Putamen (tissue), 1 donor: Measurements from ENCODE around the gene AGPAT1.
"Not testable (repeated sequence)": the region's sequence is repeated elsewhere in the genome, so short reads cannot be mapped to it uniquely, and the experiment has no call there.

Experiments used
- DNase-seq: peaks from one replicate; pipeline ENCODE4 v3.0.0-alpha.2; 2016; ENCODE audit warnings: low spot score

Gene AGPAT1, protein sequence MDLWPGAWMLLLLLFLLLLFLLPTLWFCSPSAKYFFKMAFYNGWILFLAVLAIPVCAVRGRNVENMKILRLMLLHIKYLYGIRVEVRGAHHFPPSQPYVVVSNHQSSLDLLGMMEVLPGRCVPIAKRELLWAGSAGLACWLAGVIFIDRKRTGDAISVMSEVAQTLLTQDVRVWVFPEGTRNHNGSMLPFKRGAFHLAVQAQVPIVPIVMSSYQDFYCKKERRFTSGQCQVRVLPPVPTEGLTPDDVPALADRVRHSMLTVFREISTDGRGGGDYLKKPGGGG

DNA sequence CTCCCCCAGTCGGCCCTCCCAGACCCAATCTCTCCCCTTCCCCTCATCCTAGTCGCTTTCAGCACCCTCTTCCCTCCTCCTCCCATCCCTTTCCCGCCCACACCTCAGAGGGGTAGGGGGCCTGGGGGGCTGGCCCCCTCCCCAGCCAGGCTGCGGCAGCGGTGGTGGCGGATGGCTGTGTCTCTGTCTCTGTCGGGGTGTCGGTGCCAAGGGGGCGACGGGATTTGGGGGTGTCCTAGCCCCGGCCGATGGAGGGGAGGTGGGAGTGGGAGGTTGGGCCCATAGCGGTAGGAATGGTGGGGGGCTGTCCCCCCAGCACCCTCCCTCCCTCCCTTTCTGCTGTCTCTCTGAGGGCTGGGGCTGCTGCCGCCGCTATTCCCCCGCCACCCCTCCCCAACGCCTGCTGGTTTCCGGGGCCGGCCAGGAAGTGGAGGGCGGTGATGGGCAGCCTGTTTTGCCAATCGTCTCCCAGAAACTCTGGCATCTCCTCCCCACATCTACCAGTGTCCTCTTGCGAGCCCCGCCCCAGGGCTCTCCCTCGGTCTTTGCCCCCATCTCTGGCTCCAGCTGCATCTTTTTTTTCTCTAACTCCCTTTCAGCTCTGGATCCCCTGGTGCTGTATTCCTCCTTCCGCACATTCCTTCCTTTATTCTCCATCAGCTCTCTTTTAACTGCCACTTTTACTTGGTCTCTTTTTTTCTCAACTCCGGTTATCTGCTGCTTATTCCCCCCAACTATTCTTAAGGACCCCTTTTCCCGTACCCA lies at the start of gene AGPAT1:
Gene AGPAT1, minus strand, starts transcription at position 374 of the 765 bp plus-strand sequence. CDS start 4,588 bp downstream, outside the sequence.
- peak; percentile 99 for DNase-seq

DNA sequence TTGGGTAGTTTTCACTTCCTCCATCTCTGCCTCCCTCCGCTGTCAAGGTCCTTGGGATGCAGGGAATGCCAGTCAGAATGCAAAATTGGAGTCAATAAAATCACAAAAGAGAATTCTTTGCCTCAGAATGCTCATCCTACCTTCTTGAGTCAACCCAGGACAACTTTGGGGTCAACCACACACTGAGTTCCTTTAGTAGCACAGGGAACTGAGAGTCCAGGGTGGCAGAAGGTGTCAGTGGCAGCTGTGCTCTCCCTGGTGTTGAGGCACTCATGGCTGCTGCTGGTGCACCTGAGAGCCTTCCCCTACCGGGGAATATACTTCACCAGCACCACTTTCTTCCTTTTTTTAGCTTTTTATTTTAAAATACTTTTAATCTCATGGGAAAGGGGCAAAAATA lies 48.8 kb upstream of the AGPAT1 start:
- no peak for DNase-seq

GRCh38 chr6:32223258-32224235 lies 47.7 kb upstream of the AGPAT1 start, which contains the start of gene NOTCH4:
TSS of gene NOTCH4 (minus strand) at chr6:32224067. CDS start at chr6:32223928, 139 bp downstream.
- no peak for DNase-seq

- DNase-seq: no peak
Observed at GRCh38 chr6:32222333-32223230, 46.7 kb upstream of the AGPAT1 start.

- no peak for DNase-seq
Observed at GRCh38 chr6:32220021-32220420, 44.1 kb upstream of the AGPAT1 start.

- DNase-seq: no peak
Observed at GRCh38 chr6:32218167-32218566, 42.3 kb upstream of the AGPAT1 start.

DNA sequence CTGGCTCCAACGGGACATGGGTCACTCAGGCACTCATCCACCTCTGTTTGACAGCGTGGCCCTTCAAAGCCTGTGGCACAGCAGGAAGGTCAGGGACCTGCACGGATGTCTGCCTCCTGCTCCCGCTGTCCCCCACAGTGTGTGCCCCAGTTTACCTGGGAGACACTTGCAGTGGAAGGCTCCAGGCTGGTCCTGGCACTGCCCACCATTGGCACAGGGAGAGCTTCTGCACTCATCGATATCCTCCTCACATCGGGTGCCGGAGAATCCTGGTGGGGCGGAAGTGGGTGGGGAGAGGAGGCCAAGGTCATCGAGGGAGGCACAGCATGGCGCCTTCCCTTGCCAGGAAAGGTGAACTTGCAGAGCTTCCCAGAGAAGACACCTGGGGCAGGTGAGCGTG lies 41.1 kb upstream of the AGPAT1 start:
- DNase-seq: no peak

DNA sequence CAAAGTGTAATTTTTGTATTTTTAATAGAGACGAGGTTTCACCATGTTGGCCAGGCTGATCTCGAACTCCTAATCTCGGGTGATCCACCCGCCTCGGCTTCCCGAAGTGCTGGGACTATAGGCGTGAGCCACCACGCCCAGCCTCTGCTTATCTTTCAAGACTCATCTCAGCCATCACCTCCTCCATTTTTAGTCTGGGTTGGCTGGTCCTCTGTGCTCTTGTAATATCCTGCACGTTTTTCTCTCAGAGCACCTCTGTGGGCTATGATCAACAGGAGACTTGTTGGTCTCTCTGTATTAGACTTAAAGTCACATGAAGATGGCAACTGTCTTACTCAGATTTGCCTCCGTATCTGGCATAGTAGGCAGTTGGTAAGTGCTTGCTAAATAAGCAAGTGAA lies 40.4 kb upstream of the AGPAT1 start:
- DNase-seq: no peak

DNA sequence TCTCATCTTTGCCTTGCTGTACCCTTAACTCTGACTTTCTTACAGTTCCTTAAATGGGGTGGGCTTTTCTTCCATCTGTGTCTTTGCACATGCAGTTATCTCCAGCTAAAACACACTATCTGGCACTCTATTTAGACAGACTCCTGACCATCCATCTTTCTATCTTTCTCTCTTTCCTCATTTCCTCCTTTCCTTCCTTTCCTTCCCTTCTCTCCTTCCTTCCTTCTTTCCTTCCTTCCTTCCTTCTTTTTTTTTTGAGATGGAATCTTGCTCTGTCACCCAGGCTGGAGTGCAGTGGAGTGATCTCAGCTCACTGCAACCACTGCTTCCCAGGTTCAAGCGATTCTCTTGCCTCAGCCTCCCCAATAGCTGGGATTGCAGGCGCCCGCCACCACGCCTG lies 39.7 kb upstream of the AGPAT1 start:
- no peak for DNase-seq

DNA sequence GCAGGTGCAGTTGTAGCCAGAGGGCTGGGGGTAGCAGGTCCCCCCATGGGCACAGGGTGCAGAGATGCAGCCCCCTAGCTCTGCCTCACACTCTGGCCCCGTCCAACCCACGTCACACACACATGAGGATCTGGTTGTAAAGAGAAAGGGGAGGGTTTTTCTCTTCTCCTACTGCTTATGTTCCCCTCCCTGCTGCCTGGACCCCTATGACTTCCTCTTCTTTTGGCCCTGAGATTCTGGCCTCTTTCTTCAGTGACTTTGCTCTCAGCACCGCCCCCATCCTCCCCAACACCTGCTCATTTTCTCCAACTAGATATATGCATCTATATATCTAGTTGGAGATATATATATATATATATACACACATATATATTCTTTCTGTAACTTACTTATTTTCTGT lies 38.2 kb upstream of the AGPAT1 start:
- DNase-seq: no peak

DNA sequence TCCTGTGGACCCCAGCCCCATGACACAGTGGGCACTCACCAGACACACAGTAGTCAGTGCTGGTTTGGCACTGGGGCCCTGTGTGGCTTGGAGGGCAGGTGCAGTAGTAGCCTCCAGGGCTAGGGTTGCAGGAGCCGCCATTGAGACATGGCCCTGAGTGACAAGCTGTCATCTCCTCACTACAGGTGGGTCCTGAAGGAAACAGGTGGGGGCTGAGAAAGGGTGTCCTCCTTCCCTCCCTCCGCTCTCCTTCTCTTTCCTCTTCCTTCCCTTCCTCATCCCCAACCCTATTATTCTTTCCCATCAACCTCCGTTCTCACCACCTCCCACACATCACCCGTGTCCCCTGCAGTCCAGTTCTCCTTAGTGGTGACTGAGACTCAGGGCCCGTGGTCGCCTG lies 37.8 kb upstream of the AGPAT1 start:
- no peak for DNase-seq

DNA sequence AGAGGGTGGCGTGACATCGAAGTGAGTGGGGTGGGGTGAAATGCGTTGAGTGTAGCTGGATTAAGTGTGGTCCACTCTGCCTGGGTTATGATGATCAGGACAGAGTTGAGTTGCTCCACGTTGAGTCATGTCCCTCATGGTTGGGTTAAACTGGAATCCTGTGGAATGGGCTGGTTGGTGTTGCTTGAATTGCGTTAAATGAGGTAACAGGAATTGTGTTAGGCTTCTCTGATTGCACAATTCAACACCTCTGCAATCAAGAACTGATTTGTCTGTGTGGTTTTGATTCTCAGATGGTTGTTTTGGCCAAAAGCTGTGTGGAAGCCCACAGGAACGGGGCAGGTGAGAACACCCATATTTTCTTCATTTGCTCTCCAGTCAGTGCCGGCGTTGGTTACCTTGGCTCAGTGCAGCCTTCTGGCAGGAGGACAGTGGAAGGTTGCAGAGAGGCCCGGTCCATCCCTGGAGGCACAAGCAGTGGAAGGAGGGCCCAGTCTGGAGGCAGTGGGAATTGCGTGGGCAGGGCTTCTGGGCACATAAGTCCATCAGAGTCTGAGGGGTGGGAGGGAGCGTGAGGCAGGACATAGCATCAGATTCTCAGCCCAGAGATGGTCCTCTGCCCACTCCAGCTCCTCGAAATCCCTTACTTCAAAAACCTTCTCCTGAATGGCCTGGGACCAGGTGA lies 36.3 kb upstream of the AGPAT1 start:
- DNase-seq: no peak

- DNase-seq: not testable (repeated sequence)
Observed at GRCh38 chr6:32211432-32211831, 35.5 kb upstream of the AGPAT1 start.

- DNase-seq: no peak
Observed at GRCh38 chr6:32210191-32210601, 34.3 kb upstream of the AGPAT1 start.

GRCh38 chr6:32208996-32209395 lies 33.1 kb upstream of the AGPAT1 start:
- DNase-seq: no peak

DNA sequence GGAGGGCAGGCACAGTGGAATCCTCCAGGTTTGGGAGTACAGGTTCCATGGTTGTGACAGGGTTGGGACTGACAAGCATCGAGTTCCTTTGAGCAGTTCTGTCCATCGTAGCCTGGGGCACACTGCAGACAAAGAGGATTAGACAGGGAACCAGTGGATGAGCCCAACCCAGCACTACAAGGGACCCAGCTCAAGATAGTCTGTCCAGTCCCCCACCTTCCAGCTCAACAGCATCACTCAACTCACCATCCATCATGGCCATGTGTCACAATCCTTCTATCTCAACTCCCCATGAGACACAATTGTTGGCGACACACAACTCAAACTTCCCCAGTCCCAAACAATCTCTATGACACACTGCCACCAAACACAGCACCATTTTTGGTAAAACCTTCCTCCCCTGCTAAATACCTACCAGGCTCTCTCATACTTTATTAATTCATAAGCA lies 28.4 kb upstream of the AGPAT1 start:
- DNase-seq: no peak

DNA sequence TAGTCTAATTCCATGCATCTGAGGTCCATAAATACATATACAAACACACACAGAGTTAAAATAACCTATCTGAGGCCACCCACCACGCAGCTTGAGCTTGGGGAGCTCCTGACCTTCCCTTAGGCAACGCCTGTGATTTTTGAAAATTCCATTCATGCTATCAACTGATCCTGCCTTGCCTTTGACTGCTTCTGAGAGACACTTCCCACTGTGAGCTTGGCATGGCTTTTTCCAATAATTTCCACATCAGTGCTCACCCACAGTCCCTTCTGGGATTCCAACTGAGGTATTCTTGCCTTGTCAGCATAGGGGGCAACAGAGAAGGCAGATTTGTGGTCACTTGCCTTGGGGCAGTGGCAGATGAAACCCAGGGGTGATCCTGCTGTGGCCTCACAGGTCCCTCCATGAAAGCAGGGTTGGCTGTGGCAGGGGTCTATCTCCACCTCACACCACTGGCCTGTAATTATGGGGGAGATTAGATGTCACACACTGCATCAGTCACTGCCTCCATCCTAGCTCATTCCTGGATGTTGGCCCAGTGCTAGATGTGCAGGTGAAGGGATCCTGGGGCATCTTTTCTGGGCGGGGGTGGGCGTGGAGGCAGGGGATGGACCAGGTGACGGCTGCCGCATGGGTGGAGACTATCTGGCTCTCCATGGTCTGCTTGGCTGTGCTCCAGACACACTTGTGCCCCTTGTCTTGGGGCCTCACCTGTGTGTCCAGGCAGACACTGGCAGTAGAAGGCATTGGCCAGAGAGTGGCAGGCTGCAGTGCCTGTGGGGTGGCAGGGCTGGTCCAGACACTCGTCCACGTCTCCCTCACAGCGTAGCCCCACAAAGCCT lies 27.8 kb upstream of the AGPAT1 start:
- no peak for DNase-seq

GRCh38 chr6:32202186-32202585 lies 26.3 kb upstream of the AGPAT1 start:
- no peak for DNase-seq

GRCh38 chr6:32200711-32201475 lies 25.0 kb upstream of the AGPAT1 start:
- DNase-seq: no peak
